Activated CD4-positive, alpha-beta T cell treated with anti-CD3 and anti-CD28 coated beads for 24 hours (primary cell): Measurements from ENCODE around the gene FAM53B.

Experiments used
- DNase-seq, 2 donors: peaks; one replicate each; pipeline ENCODE4 v3.0.0-alpha.2; 2020; ENCODE audit warnings: low read depth in 2 of 2

The FAM53B gene

DNA sequence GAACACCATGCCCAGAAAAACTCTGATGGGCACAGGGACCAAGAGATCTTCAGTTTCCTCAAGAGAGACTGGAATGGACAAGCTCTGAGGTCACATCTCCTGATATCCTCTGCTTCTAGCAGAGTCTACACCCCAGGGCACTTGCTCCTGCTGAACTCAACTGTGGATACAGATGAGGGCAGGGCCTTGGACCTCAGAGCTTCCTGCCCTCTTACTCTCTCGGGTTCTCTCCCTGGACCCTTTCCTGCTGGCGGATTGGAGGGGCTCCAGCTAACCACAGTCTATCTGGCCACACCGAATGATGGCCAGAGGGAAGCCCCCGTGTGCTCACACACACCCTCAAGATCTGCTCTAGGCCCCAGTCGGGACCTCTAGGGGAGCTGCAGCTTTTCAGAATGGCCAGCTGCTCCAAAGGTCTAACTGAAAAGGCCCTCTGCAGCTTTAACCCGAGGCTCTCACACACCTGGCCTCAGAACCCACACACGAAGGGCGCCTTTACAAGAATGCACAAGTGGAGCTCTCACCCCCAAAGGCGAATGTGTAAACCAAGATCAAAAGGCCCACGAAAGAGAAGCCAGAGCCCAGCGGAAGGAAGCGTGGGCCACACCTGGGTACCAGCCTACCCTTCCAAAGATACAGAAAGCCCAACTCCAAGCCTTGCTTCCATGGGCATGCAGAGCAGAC is 65.5 kb downstream of the FAM53B start:
- DNase-seq = no peak

- no peak for DNase-seq
Measured at GRCh38 chr10:124677749-124678556, 66.2 kb downstream of the FAM53B start.

DNA sequence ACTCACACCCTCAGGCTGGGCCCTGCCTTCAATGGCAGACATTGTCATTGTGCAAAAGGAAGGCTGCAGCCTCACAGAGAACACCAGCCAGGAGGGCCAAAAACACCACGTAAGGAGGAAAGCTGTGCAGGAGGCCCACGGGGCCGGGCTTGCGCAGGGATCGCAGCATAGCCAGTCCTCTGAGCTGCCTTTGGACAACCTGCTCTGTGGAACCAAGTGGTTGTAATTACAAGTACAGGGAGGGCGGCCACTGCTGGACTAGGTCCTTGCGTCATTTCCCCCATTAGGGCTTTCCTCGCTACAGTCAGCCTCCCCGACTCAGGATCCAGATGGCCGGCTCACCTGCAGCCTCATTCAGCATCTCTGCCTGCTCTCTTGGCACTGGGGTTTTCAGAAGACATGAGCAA is 66.9 kb downstream of the FAM53B start:
- no peak for DNase-seq

DNA sequence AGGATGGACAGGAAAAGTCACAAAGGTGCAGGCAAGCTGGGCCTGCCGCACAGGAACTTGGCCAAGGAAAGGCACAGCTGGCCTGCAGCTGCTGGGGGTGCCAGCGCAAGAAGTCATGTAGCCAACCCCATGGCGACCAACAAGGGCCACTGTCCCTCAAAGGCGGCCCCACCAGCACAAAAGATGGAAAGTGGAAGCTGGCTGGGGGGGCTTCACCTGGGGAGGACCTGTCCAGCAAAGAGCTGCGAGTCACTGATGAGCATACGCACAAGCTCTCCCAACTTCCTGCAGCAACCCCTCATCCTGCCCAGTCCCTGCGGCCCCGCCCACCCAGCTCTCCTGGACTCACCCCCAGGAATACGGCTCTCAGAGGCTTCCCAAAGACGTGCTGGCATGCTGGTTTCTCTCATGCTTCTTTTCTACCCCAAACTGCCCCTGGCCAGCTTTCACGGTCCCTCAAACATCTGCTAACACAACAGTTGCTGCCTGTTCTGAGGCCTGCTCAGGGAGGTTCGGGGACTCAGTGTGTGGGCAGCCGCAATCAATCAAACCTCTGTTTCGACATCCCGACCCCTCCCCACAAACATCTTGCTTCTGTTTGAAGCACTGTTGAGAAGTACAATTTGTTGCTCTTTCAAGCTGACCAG is 67.6 kb downstream of the FAM53B start:
- DNase-seq = no peak

DNA sequence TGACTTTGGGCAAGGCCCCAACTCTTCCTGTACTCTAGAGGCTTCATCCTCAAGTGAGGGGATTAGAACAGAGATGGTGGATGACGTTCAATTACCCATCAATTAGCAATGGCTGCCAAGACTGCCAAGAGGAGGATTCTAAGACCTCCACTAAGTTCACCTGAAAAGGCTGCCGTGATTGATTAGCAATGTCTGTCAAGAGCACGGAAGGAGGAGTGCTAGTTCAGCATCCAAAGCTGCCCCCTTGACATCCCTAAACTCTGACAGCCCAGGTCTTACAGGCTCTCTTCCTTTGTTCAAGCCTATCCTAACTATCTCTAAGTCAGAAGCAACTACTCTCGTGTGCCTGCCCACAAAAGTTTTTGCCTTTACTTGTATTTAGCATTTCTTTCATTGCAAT is 68.4 kb downstream of the FAM53B start:
- no peak for DNase-seq

- DNase-seq = no peak
Measured at GRCh38 chr10:124675261-124675660, 68.9 kb downstream of the FAM53B start.

- no peak for DNase-seq
Measured at GRCh38 chr10:124674768-124675222, 69.4 kb downstream of the FAM53B start.

- DNase-seq = no peak
Measured at GRCh38 chr10:124672181-124672638, 72.0 kb downstream of the FAM53B start.

DNA sequence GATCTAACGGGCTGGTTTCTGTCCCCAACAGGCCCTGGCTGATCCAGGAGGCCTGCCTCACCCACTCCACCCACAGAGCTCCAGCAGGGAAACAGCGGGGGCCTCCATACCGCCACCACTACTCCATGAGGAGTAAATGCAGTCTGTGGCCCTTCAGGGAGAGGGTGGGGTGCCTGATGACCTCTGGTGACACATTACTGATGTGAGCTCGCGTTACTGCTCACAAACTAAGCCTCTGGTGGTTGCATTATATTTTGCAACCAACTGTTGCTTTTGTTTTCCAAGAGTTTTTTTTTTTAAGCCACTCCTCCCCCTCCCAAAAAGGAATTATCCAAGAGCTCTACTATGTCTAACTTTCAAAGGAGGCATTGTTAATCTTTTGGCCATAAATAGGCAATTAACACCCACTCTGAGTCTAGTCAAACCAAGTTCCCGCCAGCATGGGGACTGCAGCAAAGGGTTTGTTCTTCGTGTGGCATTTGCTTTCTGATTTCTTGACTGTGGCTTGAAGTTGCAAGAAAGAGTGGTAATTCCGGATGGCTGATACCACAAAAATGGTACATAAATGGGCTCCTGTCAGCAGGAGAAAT is 72.6 kb downstream of the FAM53B start:
- no peak for DNase-seq

DNA sequence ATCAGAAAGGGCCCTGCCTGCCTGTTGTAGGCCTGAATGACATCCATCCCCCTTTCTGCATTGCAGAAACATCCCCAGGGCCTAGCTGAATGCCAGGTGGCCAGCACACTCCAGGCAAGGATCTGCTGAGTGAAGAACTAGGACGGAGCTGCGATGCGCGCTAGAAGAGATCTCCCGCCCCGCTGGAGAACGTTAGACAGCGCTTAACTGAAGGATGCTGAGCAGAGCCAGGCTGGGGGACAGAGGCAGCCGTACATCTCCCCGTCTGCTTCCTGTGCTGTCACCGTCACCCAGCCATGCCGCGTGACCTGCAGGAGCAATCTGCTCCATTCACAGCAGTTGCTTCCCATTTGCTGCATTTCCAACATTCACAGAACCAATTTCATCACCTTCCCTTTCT is 73.3 kb downstream of the FAM53B start:
- DNase-seq = no peak

DNA sequence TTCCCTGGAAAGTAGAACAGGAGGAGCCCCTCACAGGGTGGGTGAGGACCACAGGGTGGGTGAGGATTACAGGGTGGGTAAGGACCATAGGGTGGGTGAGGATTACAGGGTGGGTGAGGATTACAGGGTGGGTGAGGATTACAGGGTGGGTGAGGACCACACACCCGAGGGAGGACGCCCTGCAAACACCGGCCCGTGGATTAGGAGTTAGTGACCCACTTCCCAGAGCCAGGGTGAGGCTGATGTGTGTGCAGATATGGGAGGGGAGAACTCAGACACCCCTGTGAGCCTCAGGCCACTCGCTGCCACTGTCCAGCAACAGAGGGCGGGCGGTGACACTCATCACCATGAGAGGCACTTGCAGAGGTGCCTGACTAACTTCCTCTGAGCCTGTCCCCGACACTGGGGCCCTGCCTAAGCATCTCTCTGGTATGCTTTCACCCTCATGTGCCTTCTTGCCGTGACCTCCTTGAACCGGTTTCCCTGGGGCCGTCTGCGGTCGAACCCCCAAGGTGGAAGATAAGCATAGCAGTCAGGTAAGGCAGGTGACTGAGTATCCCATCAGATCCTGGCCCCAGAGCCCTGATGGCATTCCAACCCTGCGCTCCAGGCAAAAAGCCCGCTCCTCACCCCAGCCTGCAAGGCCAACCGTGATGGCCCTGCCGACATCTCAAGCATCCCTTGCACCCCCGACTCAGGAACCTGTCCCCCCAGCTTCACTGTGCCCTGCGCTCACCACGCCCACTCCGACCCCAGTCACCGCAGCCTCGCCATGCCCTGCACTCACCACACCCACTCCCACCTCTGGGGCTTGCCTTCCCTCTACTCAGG is 74.1 kb downstream of the FAM53B start:
- DNase-seq = no peak

DNA sequence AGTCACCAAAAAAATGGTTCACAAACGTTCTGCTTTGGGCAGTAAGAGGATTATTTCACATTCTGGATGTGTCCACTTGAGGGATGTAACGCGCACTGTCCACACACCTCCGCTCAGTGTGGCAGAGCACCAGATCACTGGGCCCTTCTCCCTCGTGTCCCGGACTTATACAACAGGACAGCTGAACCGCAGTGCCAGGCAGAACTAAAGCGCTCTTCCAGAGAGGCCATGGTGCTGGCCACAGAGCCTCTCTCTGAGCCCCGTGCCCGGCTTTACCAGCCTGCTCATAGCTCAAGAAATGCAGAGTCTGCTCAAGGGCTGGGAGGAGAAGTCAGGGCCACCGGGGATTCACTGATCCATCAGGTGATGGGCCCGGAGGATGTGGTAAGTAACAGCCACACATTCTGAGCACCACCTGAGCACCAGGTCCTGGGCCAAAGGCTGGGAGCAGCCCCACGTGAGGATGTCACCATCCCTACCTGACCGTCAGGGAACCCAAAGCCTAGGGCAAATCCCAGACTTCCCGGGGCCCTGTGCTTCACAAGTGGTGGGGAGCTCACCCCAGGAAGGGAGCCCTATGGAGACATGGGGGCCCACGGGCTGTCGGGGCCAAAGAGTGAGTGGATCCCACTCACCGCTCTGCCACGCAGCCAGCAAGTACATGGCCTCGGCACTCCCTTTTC is 74.9 kb downstream of the FAM53B start:
- DNase-seq = no peak

DNA sequence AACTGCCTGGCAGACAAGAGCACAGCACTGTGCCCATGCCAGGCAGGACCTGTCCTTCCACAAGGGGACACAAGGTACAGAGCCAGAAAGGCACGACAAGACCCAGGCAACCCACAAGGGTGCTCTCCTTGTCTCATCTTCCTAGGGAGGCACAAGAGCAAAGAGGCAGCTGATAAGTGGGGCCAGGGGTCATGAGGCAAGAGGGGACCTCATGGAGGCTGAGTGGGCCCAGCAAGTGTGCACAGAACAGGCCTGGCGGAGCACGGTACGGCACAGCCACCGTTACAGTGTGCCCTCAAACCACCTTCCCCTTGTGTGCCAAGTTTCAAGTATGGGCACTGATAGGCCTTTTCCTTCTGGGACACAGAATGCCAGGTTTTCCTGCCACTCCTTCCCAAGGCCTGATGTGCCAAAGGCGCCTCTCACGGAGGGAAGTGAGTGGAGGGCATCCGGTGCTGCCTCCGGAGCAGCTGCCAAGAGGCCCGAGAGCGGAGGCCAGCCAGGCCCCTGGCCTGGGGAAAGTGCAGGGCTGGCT is 75.6 kb downstream of the FAM53B start:
- DNase-seq = no peak

GRCh38 chr10:124667425-124668345 is 76.5 kb downstream of the FAM53B start:
- DNase-seq = no peak

- DNase-seq = no peak
Measured at GRCh38 chr10:124666494-124666893, 77.7 kb downstream of the FAM53B start.

DNA sequence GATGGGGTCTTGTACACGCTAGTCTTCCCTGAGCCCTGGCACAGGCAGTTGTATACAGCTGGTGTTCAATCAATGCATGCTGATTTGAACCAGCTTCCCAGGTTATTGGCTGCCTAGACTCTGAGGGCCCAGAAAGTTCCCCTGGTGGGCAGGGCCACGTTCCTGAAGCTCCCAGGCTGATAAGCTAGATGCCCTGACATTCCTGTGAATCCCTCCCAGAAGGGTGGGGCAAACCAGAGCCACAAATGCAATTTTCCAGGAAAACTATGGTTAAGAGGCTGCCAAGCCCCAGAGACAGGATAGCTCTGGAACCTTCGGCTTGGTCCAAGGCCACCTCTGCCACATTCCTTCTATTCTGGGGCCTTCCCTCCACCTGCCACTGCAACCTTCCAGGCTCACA is 78.2 kb downstream of the FAM53B start:
- no peak for DNase-seq

- no peak for DNase-seq
Measured at GRCh38 chr10:124665558-124665957, 78.6 kb downstream of the FAM53B start.

DNA sequence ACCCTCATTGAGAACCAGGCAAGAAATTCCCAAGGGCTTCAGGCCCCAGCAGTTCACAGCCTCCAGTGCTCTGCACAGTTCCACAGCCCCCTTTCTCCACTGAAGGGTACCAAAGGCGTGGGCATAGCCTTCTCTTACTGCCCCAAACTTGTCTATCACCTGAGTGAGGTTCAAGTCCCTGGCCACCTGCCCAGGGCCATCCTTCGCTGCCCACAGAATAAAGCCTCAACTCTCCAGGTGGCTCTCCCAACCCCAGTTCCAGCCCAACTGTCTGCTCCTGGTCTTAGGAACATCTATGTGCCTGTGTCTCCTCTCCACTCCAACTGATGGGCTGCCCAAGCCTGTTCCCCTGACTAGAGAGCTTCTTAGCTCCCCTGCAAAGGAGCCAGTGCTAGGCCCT is 79.1 kb downstream of the FAM53B start:
- DNase-seq = no peak

GRCh38 chr10:124663766-124664360 is 80.3 kb downstream of the FAM53B start:
- no peak for DNase-seq
